HepG2 (cell line): ENCODE measurements around the gene SRP9. TPM values are rescaled to one million over a fixed set of nuclear protein-coding genes. Genes with fewer than 3 reads are reported as not detected.

Experiments
- AKAP8 ChIP-seq: sonication (generic); formaldehyde crosslinking; IDR thresholded peaks from 2 replicates; pipeline ENCODE4 v1.5.1; 2020; ENCODE audit warnings: mild to moderate bottlenecking, missing genetic modification reagents
- DNMT1 ChIP-seq: sonication (generic); formaldehyde crosslinking; IDR thresholded peaks from 2 replicates; pipeline ENCODE4 v1.5.1; 2020; ENCODE audit warnings: mild to moderate bottlenecking, missing genetic modification reagents
- ETV6 ChIP-seq: sonication (generic); formaldehyde crosslinking; conservative IDR thresholded peaks from 2 replicates; pipeline ENCODE4 v1.4.0; 2020; ENCODE audit warnings: missing genetic modification reagents
- IKZF4 ChIP-seq: sonication (generic); formaldehyde crosslinking; IDR thresholded peaks from 2 replicates; pipeline ENCODE4 v1.5.1; 2020; ENCODE audit warnings: borderline replicate concordance, mild to moderate bottlenecking, low read depth, missing genetic modification reagents; ENCODE audit errors: not compliant biosample characterization
- NFKB2 ChIP-seq: sonication (generic); formaldehyde crosslinking; IDR thresholded peaks from 2 replicates; pipeline ENCODE4 v1.4.0; 2020; ENCODE audit warnings: missing genetic modification reagents, borderline replicate concordance
- PAX8 ChIP-seq: sonication (generic); formaldehyde crosslinking; IDR thresholded peaks from 2 replicates; pipeline ENCODE4 v1.8.0; 2022; ENCODE audit warnings: mild to moderate bottlenecking, missing genetic modification reagents, borderline replicate concordance
- RBM22 ChIP-seq: fragments of 200-400 bp; formaldehyde crosslinking; optimal IDR thresholded peaks from 2 replicates; pipeline ENCODE3; 2017; ENCODE audit warnings: mild to moderate bottlenecking, low read length, moderate library complexity
- RFXANK ChIP-seq: IDR thresholded peaks from 2 replicates; pipeline ENCODE4 v1.6.1; 2016
- SATB2 ChIP-seq: sonication (generic); formaldehyde crosslinking; IDR thresholded peaks from 2 replicates; pipeline ENCODE4 v1.5.0; 2020; ENCODE audit warnings: missing genetic modification reagents
- SMAD1 ChIP-seq: sonication (generic); formaldehyde crosslinking; IDR thresholded peaks from 2 replicates; pipeline ENCODE4 v1.4.0; 2020; ENCODE audit warnings: missing genetic modification reagents, low read depth, mild to moderate bottlenecking, borderline replicate concordance
- WIZ ChIP-seq: sonication (generic); formaldehyde crosslinking; IDR thresholded peaks from 2 replicates; pipeline ENCODE4 v1.5.1; 2020; ENCODE audit warnings: mild to moderate bottlenecking, missing genetic modification reagents
- ZEB1 ChIP-seq: IDR thresholded peaks from 2 replicates; pipeline ENCODE4 v1.6.1; 2012; ENCODE audit warnings: mild to moderate bottlenecking, low read depth, inconsistent platforms; ENCODE audit not compliant: insufficient replicate concordance
- ZNF224 ChIP-seq: sonication (generic); formaldehyde crosslinking; IDR thresholded peaks from 2 replicates; pipeline ENCODE4 v1.5.0; 2020; ENCODE audit warnings: mild to moderate bottlenecking, missing genetic modification reagents
- ZNF766 ChIP-seq: sonication (generic); formaldehyde crosslinking; IDR thresholded peaks from 2 replicates; pipeline ENCODE4 v1.5.0; 2020; ENCODE audit warnings: missing genetic modification reagents, borderline replicate concordance
- polyA plus RNA-seq, 8 experiments: library from polyadenylated mRNA; depleted of rRNA in 3 of 8; stranded (reverse) in 7 of 8; unstranded in 1 of 8; fragments of >200 nt; fragmentation: Illumina TruSeq in 4 of 8; extraction: Trizol in 4 of 8; gene quantifications; 2 replicates each; pipeline versions ENCODE4 v1.2.1 to v1.2.3, GENCODE V29; 2011 to 2016; ENCODE audit warnings: low read depth in 4 of 8, missing spikeins in 1 of 8, mixed read lengths in 1 of 8; ENCODE audit not compliant: insufficient read depth in 1 of 8
- total RNA-seq, 5 experiments: library from RNA; depleted of rRNA; stranded (reverse); fragments of >200 nt; fragmentation: Illumina TruSeq; extraction: Trizol; gene quantifications; 2 replicates each; pipeline ENCODE4 v1.2.3, GENCODE V29; 2016; ENCODE audit warnings: low read depth in 1 of 5
- TF ChIP-seq, protein P1 (sequence below): sonication (generic); formaldehyde crosslinking; IDR thresholded peaks from 2 replicates; pipeline ENCODE4 v1.5.0; 2020; ENCODE audit warnings: mild to moderate bottlenecking, missing genetic modification reagents
- TF ChIP-seq, protein P2 (sequence below): sonication (generic); formaldehyde crosslinking; IDR thresholded peaks from 2 replicates; pipeline ENCODE4 v1.4.0; 2020; ENCODE audit warnings: missing genetic modification reagents
- TF ChIP-seq, protein P3 (sequence below): sonication (generic); formaldehyde crosslinking; IDR thresholded peaks from 2 replicates; pipeline ENCODE4 v1.4.0; 2020; ENCODE audit warnings: missing genetic modification reagents
- TF ChIP-seq, protein P4 (sequence below): sonication (generic); formaldehyde crosslinking; IDR thresholded peaks from 2 replicates; pipeline ENCODE4 v1.5.0; 2020; ENCODE audit warnings: missing genetic modification reagents
- TF ChIP-seq, protein P5 (sequence below): sonication (generic); formaldehyde crosslinking; IDR thresholded peaks from 2 replicates; pipeline ENCODE4 v1.8.1; 2023; ENCODE audit warnings: missing genetic modification reagents, inconsistent platforms, borderline replicate concordance
- TF ChIP-seq, protein P6 (sequence below): IDR thresholded peaks from 2 replicates; pipeline ENCODE4 v1.6.1; 2016; ENCODE audit warnings: low read depth, borderline replicate concordance
- TF ChIP-seq, protein P7 (sequence below): sonication (generic); formaldehyde crosslinking; IDR thresholded peaks from 2 replicates; pipeline ENCODE4 v1.8.1; 2023; ENCODE audit warnings: mild to moderate bottlenecking, moderate library complexity, missing genetic modification reagents

Gene SRP9
- total and polyA plus RNA-seq, 2 of the 13 experiments (the other 11 are each of a cell fraction or from before 2014, with no cell fraction given): 251 to 307 TPM

DNA sequence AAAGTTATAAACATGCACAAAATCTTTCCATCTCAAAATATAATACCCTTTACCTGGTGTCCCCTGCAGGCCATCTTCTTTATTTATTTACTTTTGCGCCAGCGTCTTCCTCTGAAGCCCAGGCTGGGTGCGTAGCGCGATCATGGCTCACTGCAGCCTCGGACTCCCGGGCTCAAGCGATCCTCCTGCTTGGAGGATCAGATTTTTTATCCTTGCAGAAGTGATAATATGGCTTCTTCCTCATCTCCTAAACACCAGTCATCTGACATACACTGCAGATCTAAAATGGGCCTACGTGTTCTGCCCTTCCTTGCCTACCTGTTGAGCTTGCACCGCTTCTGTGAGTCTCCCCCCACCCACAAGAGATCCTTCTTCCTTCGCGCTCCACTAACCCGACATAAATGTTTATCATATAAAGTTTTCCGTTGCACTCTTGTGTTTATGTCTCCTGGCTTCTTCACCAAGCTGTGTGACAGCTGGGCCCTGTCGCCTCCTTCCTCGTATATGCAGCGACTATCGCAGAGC lies 506 bp upstream of the SRP9 start (continued):
- TF ChIP-seq, protein P1, sequence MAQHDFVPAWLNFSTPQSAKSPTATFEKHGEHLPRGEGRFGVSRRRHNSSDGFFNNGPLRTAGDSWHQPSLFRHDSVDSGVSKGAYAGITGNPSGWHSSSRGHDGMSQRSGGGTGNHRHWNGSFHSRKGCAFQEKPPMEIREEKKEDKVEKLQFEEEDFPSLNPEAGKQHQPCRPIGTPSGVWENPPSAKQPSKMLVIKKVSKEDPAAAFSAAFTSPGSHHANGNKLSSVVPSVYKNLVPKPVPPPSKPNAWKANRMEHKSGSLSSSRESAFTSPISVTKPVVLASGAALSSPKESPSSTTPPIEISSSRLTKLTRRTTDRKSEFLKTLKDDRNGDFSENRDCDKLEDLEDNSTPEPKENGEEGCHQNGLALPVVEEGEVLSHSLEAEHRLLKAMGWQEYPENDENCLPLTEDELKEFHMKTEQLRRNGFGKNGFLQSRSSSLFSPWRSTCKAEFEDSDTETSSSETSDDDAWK (CRISPR knock-in tag): no peak
- TF ChIP-seq ZNF766 (CRISPR knock-in tag) (0 out of 2 replicates have a peak, but pooled peaks have one; percentile 37), RFXANK (no peak), SATB2 (no peak), PAX8 (CRISPR knock-in tag) (no peak), AKAP8 (CRISPR knock-in tag) (peak; percentile 29; the same call in 1 of the 2 replicates), IKZF4 (CRISPR knock-in tag) (peak; percentile 24), RBM22 (no peak), SMAD1 (no peak; the same call in 1 of the 2 replicates), ZNF224 (CRISPR knock-in tag) (no peak), ZEB1 (peak; percentile 58), WIZ (CRISPR knock-in tag) (0 out of 2 replicates have a peak, but pooled peaks have one; percentile 56), DNMT1 (peak; percentile 60; the same call in 1 of the 2 replicates), ETV6 (CRISPR knock-in tag) (no peak), NFKB2 (CRISPR knock-in tag) (0 out of 2 replicates have a peak, but pooled peaks have one; percentile 38)
- TF ChIP-seq, protein P2, sequence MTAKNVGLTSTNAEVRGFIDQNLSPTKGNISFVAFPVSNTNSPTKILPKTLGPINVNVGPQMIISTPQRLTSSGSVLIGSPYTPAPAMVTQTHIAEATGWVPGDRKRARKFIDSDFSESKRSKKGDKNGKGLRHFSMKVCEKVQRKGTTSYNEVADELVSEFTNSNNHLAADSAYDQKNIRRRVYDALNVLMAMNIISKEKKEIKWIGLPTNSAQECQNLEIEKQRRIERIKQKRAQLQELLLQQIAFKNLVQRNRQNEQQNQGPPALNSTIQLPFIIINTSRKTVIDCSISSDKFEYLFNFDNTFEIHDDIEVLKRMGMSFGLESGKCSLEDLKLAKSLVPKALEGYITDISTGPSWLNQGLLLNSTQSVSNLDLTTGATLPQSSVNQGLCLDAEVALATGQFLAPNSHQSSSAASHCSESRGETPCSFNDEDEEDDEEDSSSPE (CRISPR knock-in tag): no peak
- TF ChIP-seq, protein P3, sequence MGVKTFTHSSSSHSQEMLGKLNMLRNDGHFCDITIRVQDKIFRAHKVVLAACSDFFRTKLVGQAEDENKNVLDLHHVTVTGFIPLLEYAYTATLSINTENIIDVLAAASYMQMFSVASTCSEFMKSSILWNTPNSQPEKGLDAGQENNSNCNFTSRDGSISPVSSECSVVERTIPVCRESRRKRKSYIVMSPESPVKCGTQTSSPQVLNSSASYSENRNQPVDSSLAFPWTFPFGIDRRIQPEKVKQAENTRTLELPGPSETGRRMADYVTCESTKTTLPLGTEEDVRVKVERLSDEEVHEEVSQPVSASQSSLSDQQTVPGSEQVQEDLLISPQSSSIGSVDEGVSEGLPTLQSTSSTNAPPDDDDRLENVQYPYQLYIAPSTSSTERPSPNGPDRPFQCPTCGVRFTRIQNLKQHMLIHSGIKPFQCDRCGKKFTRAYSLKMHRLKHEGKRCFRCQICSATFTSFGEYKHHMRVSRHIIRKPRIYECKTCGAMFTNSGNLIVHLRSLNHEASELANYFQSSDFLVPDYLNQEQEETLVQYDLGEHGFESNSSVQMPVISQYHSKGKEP (CRISPR knock-in tag): no peak; the same call in 1 of the 2 replicates
- TF ChIP-seq, protein P4, sequence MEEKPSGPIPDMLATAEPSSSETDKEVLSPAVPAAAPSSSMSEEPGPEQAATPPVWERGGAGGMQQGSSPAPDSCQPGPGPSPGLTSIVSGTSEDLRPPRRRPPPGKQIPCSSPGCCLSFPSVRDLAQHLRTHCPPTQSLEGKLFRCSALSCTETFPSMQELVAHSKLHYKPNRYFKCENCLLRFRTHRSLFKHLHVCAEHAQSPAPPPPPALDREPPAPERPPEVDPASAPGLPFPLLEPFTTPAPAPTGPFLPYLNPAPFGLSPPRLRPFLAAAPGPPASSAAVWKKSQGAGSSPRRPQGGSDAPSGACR (CRISPR knock-in tag): no peak
- TF ChIP-seq, protein P5, sequence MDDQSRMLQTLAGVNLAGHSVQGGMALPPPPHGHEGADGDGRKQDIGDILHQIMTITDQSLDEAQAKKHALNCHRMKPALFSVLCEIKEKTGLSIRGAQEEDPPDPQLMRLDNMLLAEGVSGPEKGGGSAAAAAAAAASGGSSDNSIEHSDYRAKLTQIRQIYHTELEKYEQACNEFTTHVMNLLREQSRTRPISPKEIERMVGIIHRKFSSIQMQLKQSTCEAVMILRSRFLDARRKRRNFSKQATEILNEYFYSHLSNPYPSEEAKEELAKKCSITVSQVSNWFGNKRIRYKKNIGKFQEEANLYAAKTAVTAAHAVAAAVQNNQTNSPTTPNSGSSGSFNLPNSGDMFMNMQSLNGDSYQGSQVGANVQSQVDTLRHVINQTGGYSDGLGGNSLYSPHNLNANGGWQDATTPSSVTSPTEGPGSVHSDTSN (CRISPR knock-in tag): no peak
- TF ChIP-seq, protein P6, sequence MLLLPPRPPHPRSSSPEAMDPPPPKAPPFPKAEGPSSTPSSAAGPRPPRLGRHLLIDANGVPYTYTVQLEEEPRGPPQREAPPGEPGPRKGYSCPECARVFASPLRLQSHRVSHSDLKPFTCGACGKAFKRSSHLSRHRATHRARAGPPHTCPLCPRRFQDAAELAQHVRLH (CRISPR knock-in tag): no peak
- TF ChIP-seq, protein P7, sequence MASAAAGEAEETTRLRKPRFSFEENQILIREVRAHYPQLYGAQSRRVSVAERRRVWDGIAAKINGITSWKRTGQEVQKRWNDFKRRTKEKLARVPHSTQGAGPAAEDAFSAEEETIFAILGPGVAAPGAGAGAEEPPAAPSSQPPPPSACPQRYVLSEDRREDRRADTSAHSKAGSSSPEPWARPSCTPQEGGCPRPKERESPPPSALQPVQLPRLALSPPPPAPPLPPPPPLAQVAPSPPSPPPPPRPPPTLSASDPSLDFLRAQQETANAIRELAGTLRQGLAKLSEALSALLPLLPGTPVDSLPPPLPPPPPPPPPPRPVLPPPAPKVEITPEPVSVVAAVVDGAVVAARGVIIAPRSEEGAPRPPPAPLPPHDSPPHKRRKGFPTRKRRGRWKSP: peak; percentile 17; the same call in 1 of the 2 replicates
